ENCODE results near the gene ANO2.

GRCh38 chr12:5779401-5779800 is 165.7 kb downstream of the ANO2 start:
- TF ChIP-seq GATA2 (IDR thresholded peaks at IDR 0.05; ENCODE audit: low read depth, low read length) (no peak), GATA3 (IDR thresholded peaks at IDR 0.05; ENCODE audit: low read depth, low read length) (no peak)
